CD14-positive monocyte (primary cell): ENCODE measurements around the gene RBFOX1. TPM values are rescaled to one million over a fixed set of nuclear protein-coding genes. Genes with fewer than 3 reads are reported as not detected.

ENCODE experiments used
- DNase-seq, 3 donors: peaks; one replicate each; pipeline ENCODE4 v3.0.0-alpha.2; 2011 to 2022
- H2AFZ ChIP-seq: 2 replicates; pipeline ENCODE4 v1.6.0; 2012; ENCODE audit warnings: mild to moderate bottlenecking, low read depth, low read length, inconsistent platforms; ENCODE audit not compliant: insufficient read depth, poor library complexity, severe bottlenecking
- H3K27ac ChIP-seq, 2 donors: 1 replicate in 1 of 2; 2 replicates in 1 of 2; pipeline ENCODE4 v1.5.1; 2012 to 2013; ENCODE audit warnings: low read length in 2 of 2, control low read depth in 1 of 2, inconsistent platforms in 1 of 2, low read depth in 1 of 2, mild to moderate bottlenecking in 1 of 2
- H3K27me3 ChIP-seq, 2 donors: one replicate each; pipeline versions ENCODE4 v1.6.0 to v1.6.1; 2011 to 2013; ENCODE audit warnings: low read length in 2 of 2; ENCODE audit not compliant: control insufficient read depth in 2 of 2, insufficient read depth in 2 of 2
- H3K36me3 ChIP-seq, 2 donors: replicated peaks in 1 of 2; 1 replicate in 1 of 2; 2 replicates in 1 of 2; pipeline versions ENCODE4 v1.5.1 to v1.6.1; 2012 to 2013; ENCODE audit warnings: low read length in 2 of 2, control low read depth in 1 of 2, inconsistent platforms in 1 of 2, mild to moderate bottlenecking in 1 of 2; ENCODE audit not compliant: insufficient read depth in 2 of 2, control insufficient read depth in 1 of 2
- H3K4me1 ChIP-seq, 2 donors: 1 replicate in 1 of 2; 2 replicates in 1 of 2; pipeline versions ENCODE4 v1.5.1 to v1.6.1; 2012 to 2013; ENCODE audit warnings: low read length in 2 of 2, control low read depth in 1 of 2, inconsistent platforms in 1 of 2, mild to moderate bottlenecking in 1 of 2, moderate library complexity in 1 of 2; ENCODE audit not compliant: insufficient read depth in 2 of 2, control insufficient read depth in 1 of 2
- H3K4me2 ChIP-seq: replicated peaks from 2 replicates; pipeline ENCODE3; 2012; ENCODE audit warnings: low read length, moderate library complexity, mild to moderate bottlenecking; ENCODE audit not compliant: poor library complexity, severe bottlenecking; ENCODE audit errors: extremely low read depth
- H3K4me3 ChIP-seq, 3 experiments: fragments of 200-600 bp in 1 of 3; sonication (generic) in 1 of 3; replicated peaks in 1 of 3; 1 replicate in 2 of 3; 2 replicates in 1 of 3; pipeline ENCODE4 v1.5.1; 2011 to 2013; ENCODE audit warnings: low read length in 3 of 3, mild to moderate bottlenecking in 3 of 3, control low read depth in 2 of 3, low read depth in 2 of 3, inconsistent platforms in 1 of 3, moderate library complexity in 1 of 3
- H3K79me2 ChIP-seq: 2 replicates; pipeline ENCODE4 v1.6.0; 2012; ENCODE audit warnings: mild to moderate bottlenecking, control low read depth, inconsistent platforms, low read length, moderate library complexity; ENCODE audit not compliant: insufficient read depth
- H3K9ac ChIP-seq: 2 replicates; pipeline ENCODE4 v1.6.0; 2017; ENCODE audit warnings: low read length, mild to moderate bottlenecking; ENCODE audit not compliant: insufficient read depth, poor library complexity, severe bottlenecking
- H3K9me3 ChIP-seq, 2 donors: replicated peaks in 1 of 2; 1 replicate in 1 of 2; 2 replicates in 1 of 2; pipeline versions ENCODE4 v1.5.1 to v1.6.1; 2012 to 2013; ENCODE audit warnings: low read length in 2 of 2, control low read depth in 1 of 2; ENCODE audit not compliant: control insufficient read depth in 1 of 2, insufficient read depth in 1 of 2
- H4K20me1 ChIP-seq: 2 replicates; pipeline ENCODE4 v1.6.0; 2012; ENCODE audit warnings: mild to moderate bottlenecking, low read length, control low read depth, moderate library complexity; ENCODE audit not compliant: insufficient read depth
- H3K27ac Mint-ChIP-seq, 7 donors: one replicate each; pipeline ENCODE4 v1.8.0; 2020; ENCODE audit warnings: mild to moderate bottlenecking in 7 of 7, mixed read lengths in 7 of 7, moderate library complexity in 6 of 7, inconsistent platforms in 2 of 7
- H3K27me3 Mint-ChIP-seq, 3 donors: one replicate each; pipeline ENCODE4 v1.8.0; 2021 to 2022; ENCODE audit warnings: low read depth in 3 of 3, mild to moderate bottlenecking in 3 of 3, mixed read lengths in 3 of 3, moderate library complexity in 3 of 3, inconsistent platforms in 1 of 3
- H3K36me3 Mint-ChIP-seq, 2 donors: one replicate each; pipeline ENCODE4 v1.8.0; 2020; ENCODE audit warnings: mixed read lengths in 2 of 2, inconsistent platforms in 1 of 2, mild to moderate bottlenecking in 1 of 2
- H3K4me1 Mint-ChIP-seq: one replicate; pipeline ENCODE4 v1.8.0; 2020; ENCODE audit warnings: mild to moderate bottlenecking, mixed read lengths
- H3K4me3 Mint-ChIP-seq, 2 donors: one replicate each; pipeline ENCODE4 v1.8.0; 2020; ENCODE audit warnings: mild to moderate bottlenecking in 2 of 2, mixed read lengths in 2 of 2, moderate library complexity in 1 of 2
- H3K9me3 Mint-ChIP-seq, 7 donors: one replicate each; pipeline ENCODE4 v1.8.0; 2020 to 2022; ENCODE audit warnings: mixed read lengths in 7 of 7, mild to moderate bottlenecking in 6 of 7, moderate library complexity in 6 of 7, inconsistent platforms in 2 of 7
- CTCF ChIP-seq: fragments of 200-600 bp; IDR thresholded peaks from one replicate; pipeline ENCODE4 v1.8.0; 2022; ENCODE audit warnings: antibody characterized with exemption, mild to moderate bottlenecking
- WGBS: methylation state at CpG from one replicate; pipeline ENCODE4 v1.1.5; 2013; ENCODE audit warnings: missing lambda C conversion rate; ENCODE audit not compliant: insufficient coverage; 5-methylcytosine and 5-hydroxymethylcytosine counted together
- intact Hi-C, 2 donors: fragments of 100-400 bp; cut with micrococcal nuclease; formaldehyde crosslinking; loops; one replicate each; pipeline versions ENCODE4 v1.15.0 to v1.15.1; 2023
- polyA plus RNA-seq, 3 donors: library from polyadenylated mRNA; depleted of rRNA in 1 of 3; unstranded in 2 of 3; stranded (reverse) in 1 of 3; fragments of 300-500 nt in 2 of 3; fragments of >200 nt in 1 of 3; fragmentation: Illumina TruSeq in 2 of 3; gene quantifications; 1 replicate in 2 of 3; 2 replicates in 1 of 3; pipeline ENCODE4 v1.2.3, GENCODE V29; 2012 to 2021

The RBFOX1 gene
- polyA plus RNA-seq, 3 donors = not detected

- H3K4me1 Mint-ChIP-seq = no peaks in the 10 kb centered on the region
Observed at GRCh38 chr16:7545251-7545650, 212.6 kb downstream of the RBFOX1 start.

GRCh38 chr16:7546948-7547347, 214.3 kb downstream of the RBFOX1 start:
- intact Hi-C loops = no loop called here
- Histone ChIP-seq H3K27ac (no peak overlapping the region), H3K79me2 (no peaks in the 10 kb centered on the region), H3K4me2 (no peak overlapping the region), H3K36me3 (no peaks in the 10 kb centered on the region), H4K20me1 (no peaks in the 10 kb centered on the region), H3K4me3 (no peak overlapping the region), H3K9ac (no peak overlapping the region), H3K27me3 (no peaks in the 10 kb centered on the region), H3K9me3 (no peaks in the 10 kb centered on the region), H3K4me1 (no peaks in the 10 kb centered on the region), H2AFZ (no peak overlapping the region)
- Mint-ChIP-seq H3K27ac (no peak overlapping the region), H3K4me3 (no peak overlapping the region), H3K9me3 (peaks cover 0 to 9% (median 2%) of the 10 kb centered on the region in 7 donors), H3K27me3 (peaks cover 0 to 2% (median 0%) of the 10 kb centered on the region in 3 donors), H3K4me1 (no peaks in the 10 kb centered on the region), H3K36me3 (no peaks in the 10 kb centered on the region)
- DNase-seq = no peak
- TF ChIP-seq CTCF = no peak
- no CpG with 5 or more reads among the region's 4 CpGs for WGBS

More at GRCh38 chr16:7545251-7545650, 212.6 kb downstream of the RBFOX1 start:
- H3K79me2 ChIP-seq = no peaks in the 10 kb centered on the region
- H3K36me3 ChIP-seq = no peaks in the 10 kb centered on the region
- no peaks in the 10 kb centered on the region for H3K27me3 ChIP-seq
- H3K27ac ChIP-seq = no peak overlapping the region
- 75% methylated on average over 5 of the region's 9 CpGs for WGBS
- DNase-seq = no peak
- Mint-ChIP-seq H3K9me3 (peaks cover 0 to 5% (median 3%) of the 10 kb centered on the region in 7 donors), H3K36me3 (no peaks in the 10 kb centered on the region), H3K27me3 (no peaks in the 10 kb centered on the region), H3K4me3 (no peak overlapping the region), H3K27ac (no peak overlapping the region)
- no peaks in the 10 kb centered on the region for H4K20me1 ChIP-seq
- intact Hi-C loops = no loop called here
- no peak overlapping the region for H3K4me2 ChIP-seq
- H3K4me1 ChIP-seq = no peaks in the 10 kb centered on the region
- no peak overlapping the region for H3K9ac ChIP-seq
- H3K9me3 ChIP-seq = no peaks in the 10 kb centered on the region
- H2AFZ ChIP-seq = no peak overlapping the region
- H3K4me3 ChIP-seq = no peak overlapping the region
- no peak for TF ChIP-seq CTCF
